ENCODE results near the gene LRRC41.

LRRC41 gene

GRCh38 chr1:46340404-46341221 lies 37.2 kb upstream of the LRRC41 start, which contains the start of gene NSUN4 (continued):
- peak; percentile 78 for TF ChIP-seq ZBTB26 (tag by site-specific recombination; optimal IDR thresholded peaks at IDR 0.05)
- peak; percentile 97 for TF ChIP-seq PRDM10 (tag by site-specific recombination; IDR thresholded peaks at IDR 0.05)
- no peak for TF ChIP-seq ZNF148 (tag by site-specific recombination; IDR thresholded peaks at IDR 0.05; ENCODE audit: borderline replicate concordance)
- TF ChIP-seq ATF2 (tag by site-specific recombination; IDR thresholded peaks at IDR 0.05; ENCODE audit: low read depth) = peak; percentile 99
- TF ChIP-seq ZNF311 (tag by site-specific recombination; IDR thresholded peaks at IDR 0.05; ENCODE audit: borderline replicate concordance) = no peak
- no peak for TF ChIP-seq ZNF155 (tag by site-specific recombination; IDR thresholded peaks at IDR 0.05)
- peak; percentile 80 for TF ChIP-seq ZBTB10 (tag by site-specific recombination; IDR thresholded peaks at IDR 0.05)
- TF ChIP-seq ZNF624 (tag by site-specific recombination; IDR thresholded peaks at IDR 0.05) = no peak
- peak; percentile 82 for TF ChIP-seq SP3 (tag by site-specific recombination; IDR thresholded peaks at IDR 0.05)
- no peak for TF ChIP-seq ZNF621 (tag by site-specific recombination; IDR thresholded peaks at IDR 0.05)
- 0 out of 2 replicates have a peak, but pooled peaks have one; percentile 5 for TF ChIP-seq ZNF585B (tag by site-specific recombination; IDR thresholded peaks at IDR 0.05)
- TF ChIP-seq ZFHX2 (tag by site-specific recombination; conservative IDR thresholded peaks at IDR 0.05) = no peak; the same call in 1 of the 2 replicates
- TF ChIP-seq MYNN (tag by site-specific recombination; IDR thresholded peaks at IDR 0.05; ENCODE audit: borderline replicate concordance) = no peak
- peak; percentile 74; the same call in 1 of the 2 replicates for TF ChIP-seq KLF8 (tag by site-specific recombination; IDR thresholded peaks at IDR 0.05)
- no peak for TF ChIP-seq ZNF510 (tag by site-specific recombination; IDR thresholded peaks at IDR 0.05; ENCODE audit: insufficient replicate concordance)
- TF ChIP-seq ZNF791 (tag by site-specific recombination; IDR thresholded peaks at IDR 0.05) = no peak
- TF ChIP-seq BCL6B (tag by site-specific recombination; IDR thresholded peaks at IDR 0.05) = no peak
- peak; percentile 94 for TF ChIP-seq YY1 (tag by site-specific recombination; IDR thresholded peaks at IDR 0.05)
- TF ChIP-seq ZNF626 (tag by site-specific recombination; IDR thresholded peaks at IDR 0.05) = no peak
- TF ChIP-seq PATZ1 (tag by site-specific recombination; IDR thresholded peaks at IDR 0.05) = peak; percentile 75
- no peak for TF ChIP-seq ZNF175 (tag by site-specific recombination; IDR thresholded peaks at IDR 0.05)
- TF ChIP-seq ZXDB (tag by site-specific recombination; IDR thresholded peaks at IDR 0.05) = peak; percentile 75
- peak; percentile 96 for TF ChIP-seq ZNF660 (tag by site-specific recombination; IDR thresholded peaks at IDR 0.05)

Data from HEK293 (cell line).